Progenitor cell of endocrine pancreas (in vitro differentiated cells): ENCODE results near the gene ATXN1. TPM values are rescaled to one million over a fixed set of nuclear protein-coding genes. Genes with fewer than 3 reads are reported as not detected.

Experiments
- DNase-seq: peaks from one replicate; pipeline ENCODE4 v3.0.0; 2021; ENCODE audit warnings: low spot score; ENCODE audit not compliant: unreplicated experiment
- H3K27ac Mint-ChIP-seq: 2 replicates; pipeline ENCODE4 v1.8.0; 2021; ENCODE audit warnings: mild to moderate bottlenecking, moderate library complexity, mixed read lengths
- H3K27me3 Mint-ChIP-seq: 2 replicates; pipeline ENCODE4 v1.8.0; 2021; ENCODE audit warnings: mixed read lengths
- H3K36me3 Mint-ChIP-seq: 2 replicates; pipeline ENCODE4 v1.8.0; 2022; ENCODE audit warnings: mixed read lengths; ENCODE audit not compliant: insufficient read depth
- H3K4me1 Mint-ChIP-seq: 2 replicates; pipeline ENCODE4 v1.8.0; 2021; ENCODE audit warnings: low read depth, mixed read lengths
- H3K4me3 Mint-ChIP-seq: 2 replicates; pipeline ENCODE4 v1.8.0; 2021; ENCODE audit warnings: low read depth, mild to moderate bottlenecking, moderate library complexity, mixed read lengths
- H3K9me3 Mint-ChIP-seq: 2 replicates; pipeline ENCODE4 v1.8.0; 2021; ENCODE audit warnings: low read depth, mixed read lengths
- CTCF ChIP-seq: fragments of 200-600 bp; sonication (generic); IDR thresholded peaks from one replicate; pipeline ENCODE4 v1.5.0; 2021; ENCODE audit warnings: antibody characterized with exemption, mild to moderate bottlenecking; ENCODE audit not compliant: unreplicated experiment
- total RNA-seq: library from RNA; stranded (reverse); gene quantifications from 2 replicates; pipeline ENCODE4 v1.2.1, GENCODE V29; 2021

ATXN1 gene
- total RNA-seq, 1 donor from 2014 or later = 35.8 TPM

DNA sequence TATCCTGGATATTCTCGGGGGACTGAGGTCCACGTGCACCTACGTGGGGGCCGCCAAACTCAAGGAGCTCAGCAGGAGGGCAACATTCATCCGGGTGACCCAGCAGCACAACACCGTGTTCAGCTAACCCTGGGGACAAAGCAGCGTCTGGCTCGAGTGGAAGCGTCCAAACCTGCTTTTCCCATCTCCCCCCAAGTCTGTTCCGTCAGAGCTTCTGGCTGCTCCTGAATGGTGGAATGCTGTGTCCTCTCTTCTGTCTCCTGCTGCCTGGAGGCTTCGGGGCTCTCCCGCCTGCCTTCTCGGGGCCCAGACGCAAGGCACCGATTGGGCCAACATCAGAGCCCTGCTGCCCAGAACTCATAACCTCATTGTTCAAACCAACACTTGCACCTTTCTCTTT is 466.2 kb downstream of the ATXN1 start:
- no peak for DNase-seq
- Mint-ChIP-seq H3K9me3 (no peaks in the 10 kb centered on the region), H3K36me3 (no peaks in the 10 kb centered on the region), H3K4me3 (no peak overlapping the region), H3K4me1 (no peaks in the 10 kb centered on the region), H3K27me3 (peaks cover 7% of the 10 kb centered on the region), H3K27ac (no peak overlapping the region)
- TF ChIP-seq CTCF = no peak

GRCh38 chr6:16294371-16294770 is 466.9 kb downstream of the ATXN1 start:
- Mint-ChIP-seq H3K4me3 (no peak overlapping the region), H3K27me3 (peaks cover 7% of the 10 kb centered on the region), H3K4me1 (no peaks in the 10 kb centered on the region), H3K27ac (peak overlapping the region; percentile 53), H3K9me3 (no peaks in the 10 kb centered on the region), H3K36me3 (no peaks in the 10 kb centered on the region)
- DNase-seq = no peak
- TF ChIP-seq CTCF = no peak

DNA sequence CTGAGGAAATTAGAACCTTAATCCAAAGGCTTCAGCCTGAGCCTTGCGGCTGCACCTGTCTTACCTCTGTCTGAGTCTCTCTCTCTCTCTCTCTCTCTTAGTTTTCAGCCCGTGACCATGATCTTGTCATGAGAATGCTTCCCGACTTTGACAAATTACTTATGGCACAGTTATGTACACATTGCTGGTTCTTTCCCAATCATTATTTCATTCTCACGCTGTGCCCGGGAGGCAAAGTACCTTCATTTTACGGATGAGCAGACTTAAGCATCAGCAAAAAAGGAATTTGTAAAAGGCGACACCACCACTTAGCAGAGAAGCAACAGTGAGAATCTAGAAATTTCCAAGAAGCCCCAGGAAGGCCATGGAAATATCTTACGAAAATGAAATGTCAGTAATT is 468.3 kb downstream of the ATXN1 start:
- no peaks in the 10 kb centered on the region for H3K9me3 Mint-ChIP-seq
- no peaks in the 10 kb centered on the region for H3K36me3 Mint-ChIP-seq
- TF ChIP-seq CTCF = no peak
- H3K4me1 Mint-ChIP-seq = no peaks in the 10 kb centered on the region
- H3K27ac Mint-ChIP-seq = no peak overlapping the region
- H3K4me3 Mint-ChIP-seq = no peak overlapping the region
- H3K27me3 Mint-ChIP-seq = peaks cover 7% of the 10 kb centered on the region
- DNase-seq = no peak

- H3K27ac Mint-ChIP-seq = no peak overlapping the region
- TF ChIP-seq CTCF = no peak
- peaks cover 7% of the 10 kb centered on the region for H3K27me3 Mint-ChIP-seq
- no peak overlapping the region for H3K4me3 Mint-ChIP-seq
- no peaks in the 10 kb centered on the region for H3K36me3 Mint-ChIP-seq
- no peak for DNase-seq
- no peaks in the 10 kb centered on the region for H3K4me1 Mint-ChIP-seq
- H3K9me3 Mint-ChIP-seq = no peaks in the 10 kb centered on the region
Measured at GRCh38 chr6:16292432-16292831, 468.8 kb downstream of the ATXN1 start.

DNA sequence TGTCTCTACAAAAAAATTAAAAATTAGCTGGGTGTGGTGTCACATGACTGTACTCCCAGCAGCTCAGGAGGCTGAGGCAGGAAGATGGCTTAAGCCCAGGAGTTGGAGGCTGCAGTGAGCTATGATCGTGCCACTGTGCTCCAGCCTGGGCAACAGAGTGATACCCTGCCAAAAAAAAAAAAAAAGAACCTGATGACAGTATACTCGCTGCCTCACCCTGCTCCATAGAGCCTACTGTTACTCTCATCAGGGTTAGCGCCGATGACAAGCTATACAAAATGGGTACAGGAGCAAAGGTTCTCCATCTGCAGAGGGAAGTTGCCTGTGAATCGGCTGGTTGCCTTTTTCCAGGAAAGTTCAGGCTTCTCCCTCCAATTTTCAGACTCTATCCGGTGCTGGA is 469.5 kb downstream of the ATXN1 start:
- Mint-ChIP-seq H3K27ac (no peak overlapping the region), H3K36me3 (no peaks in the 10 kb centered on the region), H3K9me3 (no peaks in the 10 kb centered on the region), H3K4me3 (no peak overlapping the region), H3K27me3 (peaks cover 7% of the 10 kb centered on the region), H3K4me1 (no peaks in the 10 kb centered on the region)
- no peak for TF ChIP-seq CTCF
- no peak for DNase-seq
